Measurements from ENCODE around the gene GPAT2.
"Not testable (repeated sequence)": the region's sequence is repeated elsewhere in the genome, so short reads cannot be mapped to it uniquely, and the experiment has no call there.

GPAT2 gene

DNA sequence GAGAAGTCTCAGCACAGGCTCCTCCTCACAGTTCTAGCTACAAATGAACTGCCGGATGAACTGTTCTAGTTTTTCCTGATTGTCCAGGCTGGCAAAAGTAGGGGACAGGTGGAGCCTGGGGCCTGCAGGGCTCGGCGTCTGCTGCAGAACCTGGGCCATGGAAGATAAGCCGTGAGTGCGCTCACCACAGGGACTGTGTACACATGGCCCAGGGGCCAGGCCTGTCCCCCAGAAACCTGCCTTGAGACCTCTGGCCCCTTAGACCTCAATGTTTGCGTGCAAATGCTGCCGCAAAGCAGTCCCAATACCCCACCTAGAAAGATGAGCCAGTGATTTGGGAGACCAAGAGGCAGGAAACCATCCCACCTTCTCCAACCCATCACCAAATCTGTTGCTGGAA is 12.6 kb downstream of the GPAT2 start:
- DNase-seq: not testable (repeated sequence)

DNA sequence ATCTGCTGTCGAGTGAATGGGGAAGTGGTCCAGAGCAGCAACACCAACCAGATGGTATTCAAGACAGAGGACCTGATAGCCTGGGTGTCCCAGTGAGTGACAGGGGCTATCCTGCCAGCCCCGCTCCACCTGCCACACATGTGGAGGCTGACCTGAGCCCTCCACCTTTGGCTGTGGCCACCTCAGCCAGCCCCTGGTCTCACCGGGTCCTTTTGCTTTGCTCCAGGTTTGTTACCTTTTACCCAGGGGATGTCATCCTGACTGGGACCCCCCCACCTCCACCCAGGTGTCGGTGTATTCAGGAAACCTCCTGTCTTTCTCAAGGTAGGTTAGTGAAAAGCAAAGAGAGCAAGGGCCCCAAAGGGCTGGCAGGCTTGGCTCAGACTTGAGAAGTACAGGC is 13.6 kb downstream of the GPAT2 start:
- not testable (repeated sequence) for DNase-seq

DNA sequence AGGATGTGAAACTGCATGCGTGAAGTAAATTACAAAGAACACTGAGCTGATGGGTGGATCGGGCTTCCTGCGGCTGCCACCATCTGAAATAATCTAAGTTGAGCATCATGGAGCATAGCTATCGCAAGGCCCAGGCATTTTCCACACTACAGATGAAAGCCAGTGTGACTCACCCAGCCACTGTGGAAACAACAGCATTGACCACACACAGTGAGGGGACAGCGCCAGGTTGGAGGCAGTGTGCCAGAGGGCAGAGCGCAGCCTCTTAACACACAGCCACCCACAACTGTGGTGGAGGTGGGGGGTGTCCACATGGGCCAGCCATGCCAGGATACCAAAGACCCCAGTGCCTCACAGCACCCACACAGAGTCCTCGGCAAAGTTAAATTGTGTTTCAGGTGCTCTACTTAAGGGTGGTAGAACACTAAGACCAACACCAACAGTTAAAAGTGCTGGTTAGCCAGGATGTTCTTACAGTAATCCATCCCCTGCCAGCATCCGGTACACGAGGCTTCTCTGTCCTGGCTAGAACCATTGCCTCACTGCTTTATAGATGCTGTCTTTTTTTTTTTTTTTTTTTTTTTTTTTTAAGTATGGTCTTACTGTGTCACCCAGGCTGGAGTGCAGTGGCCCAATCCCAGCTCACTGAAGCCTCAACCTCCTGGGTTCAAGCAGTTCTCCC is 14.7 kb downstream of the GPAT2 start:
- not testable (repeated sequence) for DNase-seq

DNA sequence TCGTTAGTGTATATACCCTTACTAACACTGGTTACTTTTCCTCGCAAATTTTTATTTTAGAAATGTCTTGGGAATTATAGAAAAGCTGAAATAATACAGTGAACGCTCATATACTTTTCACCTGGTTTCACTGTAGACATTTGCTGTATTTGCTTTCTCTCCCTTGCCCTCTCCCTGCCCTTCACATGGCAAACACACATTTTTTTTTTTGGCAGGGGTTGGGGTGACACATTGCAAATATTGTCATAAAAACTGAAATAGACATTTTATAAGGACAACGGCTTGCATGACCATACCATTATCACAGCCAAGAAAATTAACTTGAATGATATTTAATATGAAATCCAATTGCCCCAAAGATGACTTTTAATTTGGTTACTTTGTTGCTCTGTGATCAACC is 18.4 kb downstream of the GPAT2 start:
- DNase-seq: not testable (repeated sequence)

DNA sequence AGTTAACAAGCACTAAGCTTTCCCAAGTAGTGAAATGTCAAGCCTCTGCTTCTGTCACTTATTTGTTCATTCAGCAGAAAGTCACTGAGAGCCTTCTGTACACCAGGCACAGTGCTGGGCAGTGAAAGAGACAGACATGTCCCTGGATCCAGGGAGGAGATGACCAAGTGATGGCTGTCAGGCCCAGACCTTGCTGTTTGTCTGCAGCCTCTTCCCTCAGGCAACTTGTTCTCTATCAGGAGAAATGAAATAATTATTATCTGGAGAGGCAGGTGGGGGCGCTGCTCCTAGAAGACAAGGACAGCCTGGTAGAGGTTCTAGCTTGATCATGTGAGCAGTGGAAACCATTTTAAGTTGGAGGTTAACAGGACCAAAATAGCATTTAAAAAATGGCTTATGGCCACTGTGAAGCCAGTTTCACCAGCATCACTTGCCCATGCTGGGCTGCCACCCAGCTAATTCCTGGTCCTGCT is 21.9 kb downstream of the GPAT2 start:
- not testable (repeated sequence) for DNase-seq

DNA sequence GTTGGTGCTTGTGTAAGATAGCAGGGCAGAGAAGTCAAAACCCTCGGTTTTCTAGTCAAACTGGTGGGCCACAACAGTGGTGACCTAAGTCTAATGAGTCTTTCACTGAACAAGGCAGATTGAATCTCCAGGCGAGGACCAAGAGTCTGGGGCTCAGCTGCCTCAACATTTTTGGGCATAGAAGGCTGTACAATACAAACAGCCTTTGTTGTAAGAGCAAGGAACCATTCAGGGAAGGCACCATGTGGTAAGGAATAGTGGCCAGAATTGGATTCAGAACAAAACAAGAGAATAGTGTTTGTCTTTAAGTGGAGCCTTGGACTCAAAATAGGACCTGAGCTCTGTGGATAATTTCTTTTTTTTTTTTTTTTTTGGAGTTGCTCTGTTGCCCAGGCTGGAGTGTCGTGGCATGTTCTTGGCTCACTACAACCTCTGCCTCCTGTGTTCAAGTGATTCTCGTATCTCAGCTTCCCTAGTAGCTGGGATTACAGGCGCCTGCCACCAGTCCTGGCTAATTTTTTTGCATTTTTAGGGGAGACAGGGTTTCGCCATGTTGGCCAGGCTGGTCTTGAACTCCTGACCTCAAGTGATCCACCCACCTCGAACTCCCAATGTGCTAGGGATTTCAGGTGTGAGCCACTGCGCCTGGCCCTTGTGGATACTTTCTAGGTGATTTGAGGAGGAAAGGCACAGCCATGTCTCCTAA is 22.5 kb downstream of the GPAT2 start:
- DNase-seq: not testable (repeated sequence)

DNA sequence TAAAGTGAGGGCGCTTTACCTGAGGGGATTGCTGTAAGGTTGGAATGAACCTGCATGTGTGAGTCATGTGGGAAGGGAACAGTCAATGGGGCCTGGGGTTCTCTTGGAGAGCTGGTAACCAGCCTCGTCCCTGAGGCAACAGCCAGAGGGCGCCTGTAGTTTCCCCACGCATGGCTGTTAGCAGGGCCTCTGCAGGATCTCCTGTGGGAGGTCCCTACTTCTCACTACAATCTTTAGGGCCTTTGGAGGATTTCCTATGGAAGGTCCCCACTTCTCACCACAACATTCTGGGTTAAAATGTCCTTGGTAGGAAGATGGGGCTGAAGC is 23.6 kb downstream of the GPAT2 start:
- DNase-seq: not testable (repeated sequence)

DNA sequence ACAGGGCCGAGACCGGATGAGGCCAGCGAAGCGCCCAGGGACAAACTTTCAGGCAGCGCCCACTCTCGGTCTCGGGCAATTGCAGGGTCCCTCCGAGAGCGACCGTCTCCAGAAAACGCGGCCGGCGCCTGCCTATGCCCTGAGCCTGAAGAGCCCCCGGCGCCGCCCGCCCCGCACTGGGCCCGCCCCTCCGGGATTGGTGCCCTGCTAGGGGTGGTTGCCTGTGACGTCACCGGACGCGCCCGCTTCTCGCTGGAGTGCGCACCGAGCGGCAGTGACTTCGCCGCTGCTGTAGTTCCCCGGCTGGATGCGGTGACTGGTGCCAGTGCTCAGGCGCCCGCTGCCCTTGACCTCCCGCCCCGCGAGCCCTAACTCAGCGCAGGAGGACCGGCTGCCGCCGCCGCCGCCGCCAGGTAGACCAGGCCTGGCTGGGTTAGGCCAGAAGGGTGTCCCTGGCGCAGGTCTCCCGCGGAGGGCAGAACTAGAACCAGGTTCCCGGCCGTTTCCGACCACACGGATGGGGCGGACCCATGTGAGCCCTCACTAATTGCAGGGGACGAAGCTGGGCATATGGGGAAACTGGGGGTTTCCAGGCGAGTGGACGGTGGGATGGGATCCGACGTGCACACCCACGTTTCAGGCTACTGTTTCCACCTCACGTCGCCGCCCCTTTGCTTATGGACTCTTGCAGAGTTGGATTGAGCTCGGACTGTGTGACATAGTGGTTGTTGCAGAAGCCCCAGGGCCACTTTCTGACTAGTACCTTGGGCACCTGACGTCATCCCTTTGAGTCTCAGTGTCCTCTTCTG is 24.2 kb downstream of the GPAT2 start:
- not testable (repeated sequence) for DNase-seq

DNA sequence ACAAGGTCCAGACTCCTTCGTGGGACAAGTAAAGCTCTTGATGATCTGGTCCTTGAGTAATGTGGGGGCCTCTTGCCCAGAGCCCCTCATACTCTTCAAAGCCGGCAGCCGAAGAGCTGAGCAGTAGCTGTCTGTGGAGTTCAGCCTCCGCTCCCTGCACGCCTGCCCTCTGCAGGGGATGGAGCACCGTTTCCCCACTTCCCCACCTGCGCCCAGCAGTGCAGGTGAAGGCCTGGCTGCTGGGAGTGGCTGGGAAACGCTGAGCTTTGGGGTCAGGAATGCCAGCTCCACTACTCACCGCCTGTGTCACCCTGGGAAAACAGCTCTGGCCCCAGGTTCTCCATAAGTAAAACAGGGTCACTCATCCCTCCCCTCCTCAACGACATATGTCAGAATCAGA is 24.9 kb downstream of the GPAT2 start:
- DNase-seq: not testable (repeated sequence)

DNA sequence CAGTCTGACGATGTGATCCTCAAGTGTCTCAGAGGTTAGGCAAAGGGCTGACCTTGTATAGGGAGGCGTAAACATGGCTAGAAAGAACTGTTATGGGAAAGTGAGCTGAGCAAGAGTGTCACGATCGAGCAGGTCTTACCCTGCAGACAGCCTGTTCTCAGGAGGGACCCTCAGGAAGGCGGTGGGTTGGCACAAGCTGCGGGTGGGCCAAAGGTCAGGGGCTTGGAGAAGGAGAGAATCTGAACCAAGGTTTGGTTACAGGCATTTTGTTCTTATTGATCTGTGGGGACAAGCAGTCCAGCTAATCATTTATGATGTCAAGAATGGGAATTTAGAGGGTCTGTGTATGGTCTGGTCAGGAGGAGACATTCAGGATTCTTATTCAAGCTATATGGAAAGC is 26.7 kb downstream of the GPAT2 start:
- DNase-seq: not testable (repeated sequence)

DNA sequence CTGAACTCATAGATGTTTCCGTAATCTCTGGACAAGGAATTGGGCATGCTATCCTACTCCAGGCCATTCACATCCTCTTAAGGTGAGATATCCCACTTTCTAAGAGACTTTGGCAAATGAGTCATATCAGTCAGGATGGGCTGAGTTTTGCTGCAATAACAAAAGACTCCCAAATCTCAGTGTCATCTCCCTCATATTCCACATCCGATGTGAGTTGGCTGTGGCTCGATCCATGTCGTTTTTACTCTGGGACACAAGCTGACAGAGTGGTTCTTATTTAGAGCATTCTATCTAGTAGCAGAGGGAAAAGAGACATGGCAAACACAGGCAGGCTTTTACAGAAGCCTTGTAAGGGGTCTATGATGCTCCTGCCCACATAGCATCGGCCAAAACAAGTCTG is 28.5 kb downstream of the GPAT2 start:
- not testable (repeated sequence) for DNase-seq

DNA sequence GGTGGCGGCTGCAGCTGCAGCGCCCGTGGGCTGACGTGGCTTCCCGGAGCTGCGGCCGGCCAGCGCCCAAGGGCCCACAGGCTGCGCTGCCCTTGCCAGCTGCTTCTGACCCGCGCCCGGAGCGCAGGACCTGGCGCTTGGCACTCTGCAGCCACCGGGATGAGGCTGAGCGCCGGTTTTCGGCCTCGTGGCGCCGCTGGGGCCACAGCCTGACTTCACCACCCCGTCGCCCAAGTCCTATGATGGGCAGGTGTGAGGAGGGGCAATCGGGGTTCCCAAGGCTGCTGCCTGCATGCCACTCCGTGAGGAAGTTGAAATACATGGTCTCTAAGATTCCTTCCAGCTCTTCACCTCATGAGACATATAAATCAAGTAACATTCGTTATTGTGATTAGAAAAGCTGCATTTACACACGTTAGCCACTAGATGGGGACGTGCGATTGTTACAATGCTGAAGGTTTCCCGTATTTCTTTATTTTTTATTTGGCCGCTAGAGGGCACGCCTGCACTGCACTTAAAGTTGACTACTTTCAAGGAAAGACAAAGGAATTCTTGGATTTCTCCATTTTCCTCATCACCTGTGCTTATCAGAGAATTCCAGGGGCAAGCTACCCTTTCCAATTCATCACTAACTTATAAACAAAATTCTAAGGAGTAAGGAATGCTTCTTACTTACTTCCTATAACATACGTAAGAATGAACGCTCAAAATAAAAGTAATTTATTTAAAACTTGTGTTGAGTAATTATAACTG is 42.0 kb downstream of the GPAT2 start:
- not testable (repeated sequence) for DNase-seq

DNA sequence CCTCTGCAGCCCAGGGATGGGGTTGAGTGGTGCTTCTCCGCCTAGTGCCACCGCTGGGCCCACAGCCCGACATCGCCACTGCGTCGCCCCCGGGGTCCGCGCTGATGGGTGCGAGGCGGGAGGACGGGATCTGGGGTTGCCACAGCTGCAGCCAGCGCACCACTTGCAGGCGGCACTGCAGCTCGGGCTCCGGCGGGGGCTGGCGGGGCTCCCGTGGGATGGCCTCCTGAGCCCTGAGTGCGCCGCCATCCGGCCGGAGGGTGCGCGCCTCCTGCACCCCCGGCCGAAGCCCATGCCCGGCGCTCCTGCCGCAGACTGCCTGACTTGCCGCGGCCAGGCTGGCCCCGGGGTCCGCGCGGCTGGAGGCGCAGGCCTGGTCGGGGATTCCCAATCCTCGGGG is 42.6 kb downstream of the GPAT2 start:
- DNase-seq: not testable (repeated sequence)

DNA sequence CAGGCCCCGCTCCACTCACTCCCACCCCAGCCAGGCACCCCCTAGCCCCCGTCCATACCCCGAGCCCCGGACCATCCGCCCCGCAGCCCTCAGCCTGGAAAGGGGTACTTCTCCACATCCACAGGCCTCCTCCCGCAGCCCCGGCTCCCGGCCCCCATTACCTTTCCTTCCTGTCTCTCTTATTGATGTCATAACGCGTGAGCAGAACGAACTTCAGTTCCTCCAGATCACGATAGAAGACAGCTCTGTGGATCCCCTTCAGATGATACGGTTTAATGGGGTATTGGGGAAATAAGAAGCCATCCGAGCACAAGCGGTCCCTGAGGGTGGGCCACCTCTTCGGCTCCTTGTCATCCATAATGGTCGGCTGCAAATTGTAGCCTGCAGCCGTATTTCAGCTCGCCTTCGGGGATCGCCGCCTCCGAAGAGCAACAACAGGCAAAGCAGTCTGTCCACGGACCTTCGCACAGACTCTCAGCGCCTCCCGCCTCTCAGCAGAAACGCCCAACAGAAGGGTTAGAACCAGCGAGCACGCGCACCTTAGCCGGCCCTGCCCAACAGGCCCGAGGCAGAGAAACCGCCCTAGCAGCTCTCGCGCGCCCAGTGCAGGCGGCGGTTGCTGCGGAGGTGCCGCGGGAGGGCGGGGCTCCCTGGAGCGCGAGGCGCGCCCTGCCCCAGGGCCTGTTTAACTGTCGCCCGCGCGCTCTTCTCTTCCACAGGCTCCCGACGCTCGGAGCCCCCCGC is 43.2 kb downstream of the GPAT2 start, which contains the start of gene ANKRD36C:
ANKRD36C (minus strand) TSS at position 474 of the 744 bp plus-strand sequence; CDS start at position 358, 116 bp downstream.
- not testable (repeated sequence) for DNase-seq

DNA sequence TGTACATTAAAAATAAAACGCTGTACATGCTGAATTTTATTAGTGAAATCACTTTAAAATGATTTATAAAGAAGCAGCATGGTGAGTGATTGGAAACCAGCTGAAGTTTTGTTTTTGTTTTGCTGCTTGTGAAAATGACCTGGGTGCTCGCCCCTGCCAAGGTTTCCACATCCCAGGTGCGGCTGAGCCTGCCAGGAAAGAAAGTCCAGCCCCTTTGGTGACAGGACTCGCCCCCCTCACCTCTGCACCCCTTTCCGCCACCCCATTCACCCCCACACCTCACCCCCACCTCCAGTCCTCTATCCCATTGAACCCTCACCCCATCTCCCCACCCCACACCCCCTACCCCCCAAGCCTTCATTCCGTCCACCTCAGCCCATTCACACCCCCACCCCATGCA is 43.8 kb downstream of the GPAT2 start:
- not testable (repeated sequence) for DNase-seq
